GM18520 (cell line): ENCODE results near the gene MYL3.

ENCODE experiments used
- ATAC-seq: cut with Tn5 transposase; IDR thresholded peaks from one replicate; pipeline ENCODE4 v1.9.1; 2021; ENCODE audit not compliant: unreplicated experiment

Gene MYL3

GRCh38 chr3:46883054-46883829 lies 20.0 kb upstream of the MYL3 start:
- ATAC-seq = no peak

GRCh38 chr3:46882377-46883053 lies 19.3 kb upstream of the MYL3 start:
- ATAC-seq = no peak

- ATAC-seq = no peak
Measured at GRCh38 chr3:46881596-46882376, 18.5 kb upstream of the MYL3 start.

- ATAC-seq = no peak
Measured at GRCh38 chr3:46880884-46881595, 17.8 kb upstream of the MYL3 start.

GRCh38 chr3:46878781-46879436 lies 15.7 kb upstream of the MYL3 start:
- peak; percentile 58 for ATAC-seq

GRCh38 chr3:46877406-46878125 lies 14.3 kb upstream of the MYL3 start, which contains the start of gene PTH1R:
PTH1R (plus strand) TSS chr3:46877721; CDS start chr3:46883560, 5,839 bp downstream.
- ATAC-seq = no peak

GRCh38 chr3:46876313-46877300 lies 13.4 kb upstream of the MYL3 start:
- ATAC-seq = no peak

- ATAC-seq = no peak
Measured at GRCh38 chr3:46875560-46875959, 12.3 kb upstream of the MYL3 start.

- ATAC-seq = no peak
Measured at GRCh38 chr3:46874430-46874829, 11.2 kb upstream of the MYL3 start.

GRCh38 chr3:46873521-46873920 lies 10.3 kb upstream of the MYL3 start:
- ATAC-seq = no peak

GRCh38 chr3:46871222-46871621 lies 8.0 kb upstream of the MYL3 start:
- ATAC-seq = no peak

GRCh38 chr3:46870651-46871050 lies 7.4 kb upstream of the MYL3 start:
- ATAC-seq = no peak

- no peak for ATAC-seq
Measured at GRCh38 chr3:46869440-46869839, 6.2 kb upstream of the MYL3 start.

- ATAC-seq = no peak
Measured at GRCh38 chr3:46868948-46869347, 5.7 kb upstream of the MYL3 start.

GRCh38 chr3:46868287-46868686 lies 5.0 kb upstream of the MYL3 start:
- ATAC-seq = no peak

GRCh38 chr3:46867550-46867898 lies 4.3 kb upstream of the MYL3 start:
- no peak for ATAC-seq

- no peak for ATAC-seq
Measured at GRCh38 chr3:46866720-46867549, 3.7 kb upstream of the MYL3 start.

GRCh38 chr3:46866032-46866595 lies 2.9 kb upstream of the MYL3 start:
- ATAC-seq = no peak
